GM12891 (cell line): ENCODE data around the gene MYORG.
A peak's percentile ranks its signal among the peaks of the same experiment; 100 is the strongest.

Source experiments
- DNase-seq: peaks from one replicate; pipeline ENCODE4 v3.0.0; 2011; ENCODE audit warnings: low spot score; ENCODE audit not compliant: insufficient read length
- FAIRE-seq: peaks from 2 replicates; lab custom pipeline; 2011; peaks lifted over from hg19 to GRCh38; lab: Jason Lieb, UNC
- PAX5 ChIP-seq: IDR thresholded peaks from 2 replicates; pipeline ENCODE4 v1.6.1; 2011; ENCODE audit warnings: low read length, moderate library complexity, mild to moderate bottlenecking; ENCODE audit not compliant: insufficient read depth, severe bottlenecking
- POLR2A ChIP-seq: IDR thresholded peaks from 2 replicates; pipeline ENCODE4 v1.6.1; 2011; ENCODE audit warnings: low read depth, low read length, control low read depth
- POLR2AphosphoS5 ChIP-seq: IDR thresholded peaks from 2 replicates; pipeline ENCODE4 v1.6.1; 2011; ENCODE audit warnings: low read depth, low read length, control low read depth
- POU2F2 ChIP-seq: IDR thresholded peaks from 2 replicates; pipeline ENCODE4 v1.6.1; 2011; ENCODE audit warnings: low read depth, mild to moderate bottlenecking, control low read depth, low read length, moderate library complexity
- SPI1 ChIP-seq: IDR thresholded peaks from 2 replicates; pipeline ENCODE4 v1.6.1; 2011; ENCODE audit warnings: low read depth, low read length, control low read depth
- TAF1 ChIP-seq: IDR thresholded peaks from 2 replicates; pipeline ENCODE4 v1.6.1; 2011; ENCODE audit warnings: low read depth, low read length, control low read depth

Gene MYORG

GRCh38 chr9:34385561-34386230 lies 9.0 kb upstream of the MYORG start:
- TF ChIP-seq PAX5: no peak
- TF ChIP-seq POLR2A: no peak
- TF ChIP-seq TAF1: no peak
- no peak for TF ChIP-seq POLR2AphosphoS5
- TF ChIP-seq SPI1: no peak
- TF ChIP-seq POU2F2: no peak
- FAIRE-seq (no peak), DNase-seq (no peak)

GRCh38 chr9:34384368-34385165 lies 7.9 kb upstream of the MYORG start:
- TF ChIP-seq POLR2A (no peak), TAF1 (no peak), PAX5 (no peak), SPI1 (no peak), POLR2AphosphoS5 (no peak), POU2F2 (no peak)
- DNase-seq (no peak), FAIRE-seq (no peak)

- DNase-seq (no peak), FAIRE-seq (no peak)
- no peak for TF ChIP-seq POLR2AphosphoS5
- no peak for TF ChIP-seq POLR2A
- TF ChIP-seq SPI1: no peak
- TF ChIP-seq POU2F2: no peak
- TF ChIP-seq PAX5: no peak
- no peak for TF ChIP-seq TAF1
Observed at GRCh38 chr9:34383904-34384303, 7.2 kb upstream of the MYORG start.

- no peak for FAIRE-seq
- DNase-seq: no peak
- no peak for TF ChIP-seq POU2F2
- no peak for TF ChIP-seq TAF1
- TF ChIP-seq POLR2AphosphoS5: no peak
- no peak for TF ChIP-seq SPI1
- TF ChIP-seq POLR2A: no peak
- no peak for TF ChIP-seq PAX5
Observed at GRCh38 chr9:34382879-34383278, 6.2 kb upstream of the MYORG start.

- DNase-seq (no peak), FAIRE-seq (no peak)
- TF ChIP-seq TAF1 (no peak), PAX5 (no peak), POLR2AphosphoS5 (no peak), POLR2A (no peak), SPI1 (no peak), POU2F2 (no peak)
Observed at GRCh38 chr9:34382054-34382453, 5.4 kb upstream of the MYORG start.

GRCh38 chr9:34381323-34381722 lies 4.6 kb upstream of the MYORG start:
- DNase-seq (no peak), FAIRE-seq (no peak)
- TF ChIP-seq PAX5: no peak
- no peak for TF ChIP-seq POLR2AphosphoS5
- TF ChIP-seq POLR2A: no peak
- TF ChIP-seq TAF1: no peak
- no peak for TF ChIP-seq POU2F2
- no peak for TF ChIP-seq SPI1

GRCh38 chr9:34380511-34381315 lies 4.0 kb upstream of the MYORG start:
- TF ChIP-seq POLR2AphosphoS5 (no peak), POLR2A (no peak), POU2F2 (no peak), TAF1 (no peak), PAX5 (no peak), SPI1 (no peak)
- DNase-seq (peak; percentile 89), FAIRE-seq (peak; percentile 55)

- no peak for TF ChIP-seq POU2F2
- TF ChIP-seq SPI1: no peak
- TF ChIP-seq POLR2AphosphoS5: no peak
- no peak for TF ChIP-seq TAF1
- no peak for TF ChIP-seq POLR2A
- TF ChIP-seq PAX5: no peak
- FAIRE-seq (peak; percentile 41), DNase-seq (no peak)
Observed at GRCh38 chr9:34380034-34380510, 3.4 kb upstream of the MYORG start.
